NCI-H446 (cell line): ENCODE measurements around the gene SYNM.
A peak's percentile ranks its signal among the peaks of the same experiment; 100 is the strongest.
"Not testable (repeated sequence)": the region's sequence is repeated elsewhere in the genome, so short reads cannot be mapped to it uniquely, and the experiment has no call there.

Experiments
- DNase-seq, 2 experiments: peaks; one replicate each; lab custom pipeline; 2025; lab: John Stamatoyannopoulos, UW

Gene SYNM

GRCh38 chr15:99105514-99106341 is 848 bp downstream of the SYNM start:
- DNase-seq: peak in 1 of 2 experiments; percentile 62

DNA sequence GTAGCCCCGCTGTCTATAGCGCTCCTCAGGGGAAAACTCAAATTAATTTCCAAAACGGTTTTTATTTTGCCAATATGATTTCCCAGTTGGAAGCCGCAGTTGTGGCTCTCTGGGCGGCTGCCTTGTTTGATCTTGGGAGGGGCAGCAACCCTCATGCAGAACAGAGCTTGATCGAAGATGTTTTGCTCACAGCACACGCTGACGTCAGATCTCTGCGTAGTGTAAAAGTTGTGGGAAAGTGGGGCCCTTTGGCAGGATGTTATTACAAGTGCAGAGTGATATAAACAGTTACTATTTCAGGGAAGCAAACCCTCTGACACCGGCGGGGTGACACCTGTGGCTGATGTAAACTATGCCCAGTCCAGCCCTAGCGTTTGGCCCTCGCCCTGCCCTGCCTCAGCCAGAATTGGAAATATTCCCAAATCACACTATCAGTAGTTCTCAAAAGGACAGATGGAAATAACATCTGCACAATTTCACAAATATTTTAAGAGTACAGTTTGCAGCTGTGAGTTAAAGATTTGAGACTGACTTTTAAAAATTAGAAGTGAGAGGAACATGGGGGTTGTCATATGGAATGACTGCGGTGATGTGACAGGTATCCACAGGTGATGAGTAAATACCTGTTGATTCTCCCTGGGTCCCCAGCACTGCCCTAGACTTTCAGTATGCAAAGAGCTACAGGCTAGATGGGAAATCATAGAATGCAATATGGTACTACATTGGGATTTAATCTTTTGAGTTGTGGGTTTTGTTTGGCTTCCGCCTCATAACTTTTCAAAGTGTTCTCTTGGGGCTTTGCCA is 1.7 kb downstream of the SYNM start:
- no peak for DNase-seq

GRCh38 chr15:99108993-99109392 is 4.1 kb downstream of the SYNM start:
- DNase-seq: no peak

DNA sequence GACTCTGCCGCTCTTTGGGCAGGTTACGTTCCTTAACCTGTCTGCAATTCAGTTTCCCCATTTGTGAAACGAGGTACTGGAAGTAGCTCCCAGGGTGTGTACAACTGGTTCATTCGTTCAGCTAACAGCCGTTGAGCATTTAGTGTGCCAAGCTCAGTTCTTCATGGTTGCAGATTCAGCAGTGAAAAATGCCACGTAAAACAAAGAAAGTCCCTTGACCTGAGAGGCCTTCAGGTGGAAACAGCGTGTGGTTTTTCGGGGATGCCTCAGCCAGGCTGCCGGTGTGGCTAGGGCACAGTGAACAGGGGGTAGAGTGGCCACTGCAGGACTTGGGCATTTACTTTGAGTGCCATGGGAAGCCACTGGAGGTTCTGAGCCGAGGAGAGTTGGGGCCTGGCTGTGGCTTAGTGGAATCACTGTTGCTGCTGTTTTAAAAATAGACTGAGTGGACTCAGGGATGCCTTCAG is 4.7 kb downstream of the SYNM start:
- DNase-seq: no peak

GRCh38 chr15:99110093-99110492 is 5.2 kb downstream of the SYNM start:
- DNase-seq: no peak

GRCh38 chr15:99110581-99111320 is 5.9 kb downstream of the SYNM start:
- DNase-seq: no peak

- not testable (repeated sequence) for DNase-seq
These were observed 6.8 kb downstream of the SYNM start for GRCh38 chr15:99111641-99112040.

DNA sequence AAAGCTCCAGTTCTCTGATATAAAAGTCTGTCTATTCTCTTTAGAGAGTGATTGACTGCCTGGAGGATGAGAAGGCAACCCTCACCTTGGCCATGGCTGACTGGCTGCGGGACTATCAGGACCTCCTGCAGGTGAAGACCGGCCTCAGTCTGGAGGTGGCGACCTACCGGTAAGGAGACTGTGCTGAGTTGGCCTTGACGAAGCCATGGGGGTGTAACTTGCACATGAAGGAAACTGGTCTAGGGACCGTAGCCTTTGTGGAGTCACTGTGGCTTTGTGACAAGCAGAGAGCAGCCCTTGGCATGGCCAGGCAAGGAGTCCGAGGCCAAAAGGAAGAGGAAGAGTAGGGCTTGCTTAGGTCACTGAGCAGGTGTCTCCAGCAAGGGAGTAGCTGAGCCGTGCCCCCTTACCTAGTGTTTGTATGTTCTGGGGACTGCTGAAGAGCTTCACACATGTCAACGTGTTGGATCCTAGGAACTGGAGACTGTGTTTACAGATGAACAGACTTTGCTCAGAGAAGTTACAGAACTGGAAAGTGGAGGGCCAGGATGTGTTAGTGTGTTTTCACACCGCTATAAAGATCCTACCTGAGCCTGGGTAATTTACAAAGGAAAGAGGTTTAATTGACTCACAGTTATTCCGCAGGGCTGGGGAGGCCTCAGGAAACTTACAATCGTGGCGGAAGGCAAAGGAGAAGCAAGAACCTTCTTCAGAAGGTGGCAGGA is 8.8 kb downstream of the SYNM start:
- no peak for DNase-seq

- DNase-seq: no peak
These were observed 9.8 kb downstream of the SYNM start for GRCh38 chr15:99114511-99115299.

DNA sequence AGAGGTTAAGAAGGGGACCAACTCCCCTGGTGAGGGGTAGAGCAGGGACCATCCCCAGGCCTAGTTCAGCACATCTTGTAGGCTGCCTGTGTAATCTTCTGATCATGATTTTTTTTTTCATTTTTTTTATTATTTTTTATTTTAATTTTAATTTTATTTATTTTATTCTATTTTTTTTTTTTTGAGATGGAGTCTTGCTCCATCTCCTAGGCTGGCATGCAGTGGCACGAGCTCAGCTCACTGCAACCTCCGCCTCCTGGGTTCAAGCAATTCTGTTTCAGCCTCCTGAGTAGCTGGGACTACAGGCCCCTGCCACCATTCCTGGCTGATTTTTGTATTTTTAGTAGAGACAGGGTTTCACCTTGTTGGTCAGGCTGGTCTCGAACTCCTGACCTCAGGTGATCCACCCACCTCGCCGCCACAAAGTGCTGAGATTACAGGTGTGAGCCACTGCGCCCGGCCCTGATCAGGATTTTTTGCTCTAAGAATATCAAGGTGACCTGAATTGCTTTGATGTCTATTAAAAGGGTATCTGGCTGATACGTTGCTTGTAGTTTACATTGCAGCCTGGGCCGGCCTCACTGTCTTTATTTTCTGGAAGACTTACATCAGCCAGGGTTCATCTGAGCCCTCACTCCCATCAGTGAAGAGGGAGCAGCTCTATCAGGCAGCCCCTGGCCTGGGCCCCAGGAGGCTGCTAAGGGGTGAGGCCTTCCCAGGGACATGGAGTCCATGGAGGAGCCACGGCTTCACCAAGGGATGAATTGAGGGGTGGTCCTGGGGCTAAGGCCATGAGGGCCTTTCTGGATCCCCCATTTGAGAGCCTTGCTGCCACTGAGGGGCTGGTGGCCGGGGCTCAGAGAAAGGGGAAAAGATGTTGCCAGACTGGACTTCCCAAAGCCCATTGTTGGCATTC is 10.7 kb downstream of the SYNM start:
- no peak for DNase-seq

DNA sequence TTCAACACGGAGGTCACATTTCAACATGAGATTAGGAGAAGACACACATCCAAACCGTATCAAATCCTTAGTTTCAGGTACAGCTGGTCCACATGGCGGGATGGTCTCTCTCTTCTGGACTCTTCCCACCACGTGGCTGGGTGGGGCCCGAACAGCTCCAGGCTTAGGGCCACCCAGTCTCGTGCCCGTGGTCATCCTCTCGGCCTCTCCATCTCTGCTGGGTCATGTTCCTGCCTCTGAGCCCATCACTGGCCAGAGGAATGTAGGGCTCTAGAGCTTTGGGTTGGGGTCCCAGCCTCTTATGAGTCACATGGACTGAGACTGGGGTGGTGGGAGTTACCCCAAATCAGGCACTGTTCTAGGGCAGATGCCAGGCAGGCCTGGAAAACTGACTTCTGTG is 12.2 kb downstream of the SYNM start:
- no peak for DNase-seq

DNA sequence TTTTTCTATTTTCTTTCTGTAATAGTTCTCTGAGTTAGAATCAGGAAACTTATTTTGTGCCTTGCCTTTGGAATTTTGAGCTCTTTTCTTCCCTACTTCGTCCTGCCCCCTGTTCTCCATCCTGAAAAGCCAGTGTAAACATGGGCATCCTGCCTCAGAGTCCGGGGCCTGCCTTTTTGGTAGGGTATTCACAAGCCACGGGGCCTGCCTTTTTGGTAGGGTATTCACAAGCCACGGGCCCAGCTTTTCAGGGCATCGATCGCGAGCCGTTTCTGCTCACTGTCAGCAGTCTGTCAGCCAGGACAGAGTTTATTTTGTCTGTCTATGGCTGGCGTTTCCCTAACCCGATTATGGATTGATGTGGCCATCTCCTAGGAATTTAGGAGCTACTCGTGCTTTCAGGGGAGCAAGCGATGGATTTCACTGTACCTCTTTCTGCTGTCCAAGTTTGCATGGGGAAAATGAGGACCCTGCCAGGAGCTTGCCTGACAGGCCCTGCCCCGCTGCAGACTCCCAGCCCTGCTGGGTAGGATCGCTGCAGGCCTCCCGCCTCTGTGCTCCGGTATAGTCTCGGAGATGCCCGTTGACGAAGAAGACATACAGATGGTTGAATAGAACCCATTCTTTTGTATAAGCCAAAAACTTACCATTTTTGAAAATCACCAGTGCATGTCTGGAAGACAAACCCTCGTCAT is 12.8 kb downstream of the SYNM start:
- no peak for DNase-seq

DNA sequence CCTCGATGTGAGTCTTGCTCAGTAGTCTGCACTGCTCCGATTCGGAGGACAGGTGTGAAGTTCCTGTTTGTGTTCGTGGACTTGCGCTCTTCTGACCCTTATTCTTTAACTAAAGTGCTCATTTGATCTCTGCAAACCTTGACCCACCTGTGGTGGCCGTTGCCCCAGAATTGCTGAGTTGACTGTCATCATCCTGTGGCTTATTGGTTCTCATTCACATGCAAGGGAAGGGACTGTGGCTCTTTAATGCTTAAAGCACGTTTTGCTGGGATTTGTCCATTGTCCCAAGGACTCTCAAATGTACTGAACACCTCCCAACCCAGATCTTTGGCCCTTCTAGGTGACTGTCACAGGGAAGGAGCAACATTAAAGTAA is 13.4 kb downstream of the SYNM start:
- no peak for DNase-seq

GRCh38 chr15:99118801-99119546 is 14.1 kb downstream of the SYNM start:
- DNase-seq: no peak

DNA sequence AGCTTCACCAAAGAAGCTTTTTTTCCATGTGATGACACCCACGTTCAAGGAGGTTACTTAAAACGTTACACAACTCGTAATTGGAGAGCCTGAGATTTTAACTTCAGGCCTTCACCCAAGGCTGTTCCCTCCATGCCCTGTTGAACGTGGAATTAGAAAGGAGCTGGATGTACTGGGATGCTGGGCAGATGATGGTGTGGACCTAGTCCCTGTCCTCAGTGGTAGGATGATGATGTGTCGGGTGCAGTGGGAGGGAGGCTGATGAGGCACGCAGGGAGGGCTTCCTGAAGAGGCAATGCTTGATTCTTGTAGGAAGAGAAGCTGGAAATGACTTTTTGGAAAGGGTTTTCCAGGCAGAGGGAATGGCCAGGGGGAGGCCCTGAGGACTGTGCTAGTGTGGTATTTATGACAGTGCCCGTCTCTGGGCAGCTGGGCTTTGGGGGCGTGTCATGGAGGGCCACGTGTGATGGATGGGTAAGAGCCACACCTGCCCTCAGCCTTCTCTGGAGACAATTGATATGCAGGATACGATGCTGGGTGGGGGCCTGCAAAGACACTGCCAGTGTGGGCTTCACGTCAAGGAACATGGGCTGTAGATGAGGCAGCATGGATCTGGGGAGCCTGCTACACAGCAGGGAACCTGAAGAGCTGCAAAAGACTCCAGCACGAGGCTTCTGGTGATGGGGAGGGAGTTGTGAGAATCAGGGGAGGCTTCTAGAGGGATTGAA is 15.3 kb downstream of the SYNM start:
- DNase-seq: no peak

DNA sequence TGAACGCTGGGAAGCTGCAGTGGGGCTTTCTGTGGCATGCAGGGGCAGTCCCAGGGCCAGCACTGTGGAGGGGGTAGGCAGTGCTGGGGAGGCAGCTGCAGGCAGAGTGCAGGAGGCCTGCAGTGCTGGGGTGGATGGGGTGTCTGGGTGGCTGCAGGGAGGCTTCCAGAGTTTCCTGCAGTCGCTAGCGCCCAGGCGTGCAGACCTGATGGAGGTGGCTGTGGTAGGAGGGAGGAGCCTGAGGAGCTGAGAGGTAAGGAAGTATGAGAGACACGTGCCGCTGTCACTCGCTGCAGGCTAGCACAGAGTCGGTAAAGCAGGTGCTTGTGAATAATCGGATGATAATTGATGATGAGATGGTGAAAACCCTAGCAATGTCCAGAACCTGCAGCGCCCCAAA is 16.3 kb downstream of the SYNM start:
- DNase-seq: no peak

DNA sequence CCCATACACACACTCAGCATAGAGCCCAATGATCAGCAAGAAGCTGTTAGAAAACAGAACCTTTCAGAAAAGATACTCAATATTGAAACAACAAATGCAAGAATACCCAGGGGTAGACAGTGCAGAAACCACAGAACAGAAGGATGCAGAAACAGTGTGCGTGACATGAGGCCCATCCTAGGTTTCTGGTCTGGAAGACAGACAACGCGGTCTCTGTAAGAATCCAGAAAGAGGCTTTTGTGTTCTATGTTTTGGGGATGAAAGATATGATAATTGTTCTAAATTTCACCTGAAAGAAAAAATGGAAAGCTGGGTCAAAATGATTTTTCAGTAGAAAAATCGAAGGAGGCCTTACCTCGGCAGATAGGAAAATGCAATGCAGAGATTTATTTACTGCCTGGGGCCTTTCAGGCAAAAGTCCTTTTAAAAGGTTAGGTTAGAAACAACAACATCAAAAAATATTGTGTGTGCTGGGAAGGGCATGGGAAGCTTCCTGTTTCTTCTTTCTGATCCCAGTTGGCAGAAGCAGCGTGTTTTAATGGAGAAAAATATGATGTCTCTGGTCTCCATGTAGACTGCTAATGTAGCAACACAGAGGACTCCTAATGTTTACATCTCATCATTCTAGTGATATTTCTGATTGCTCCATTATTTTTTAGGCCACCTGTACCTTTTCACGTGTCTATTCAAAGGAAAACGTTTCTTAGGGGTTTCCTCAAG is 17.0 kb downstream of the SYNM start:
- DNase-seq: no peak
